Hepatocyte (in vitro differentiated cells): ENCODE results near the gene NSF.

Source experiments
- CTCF ChIP-seq: fragments of 200-600 bp; sonication (generic); IDR thresholded peaks from 2 replicates; pipeline ENCODE4 v1.5.1; 2016; ENCODE audit warnings: antibody characterized with exemption, mild to moderate bottlenecking; ENCODE audit not compliant: poor library complexity
- EZH2 ChIP-seq: fragments of 200-600 bp; sonication (generic); IDR thresholded peaks from 2 replicates; pipeline ENCODE4 v1.6.1; 2016; ENCODE audit warnings: antibody characterized with exemption, mild to moderate bottlenecking, borderline replicate concordance

DNA sequence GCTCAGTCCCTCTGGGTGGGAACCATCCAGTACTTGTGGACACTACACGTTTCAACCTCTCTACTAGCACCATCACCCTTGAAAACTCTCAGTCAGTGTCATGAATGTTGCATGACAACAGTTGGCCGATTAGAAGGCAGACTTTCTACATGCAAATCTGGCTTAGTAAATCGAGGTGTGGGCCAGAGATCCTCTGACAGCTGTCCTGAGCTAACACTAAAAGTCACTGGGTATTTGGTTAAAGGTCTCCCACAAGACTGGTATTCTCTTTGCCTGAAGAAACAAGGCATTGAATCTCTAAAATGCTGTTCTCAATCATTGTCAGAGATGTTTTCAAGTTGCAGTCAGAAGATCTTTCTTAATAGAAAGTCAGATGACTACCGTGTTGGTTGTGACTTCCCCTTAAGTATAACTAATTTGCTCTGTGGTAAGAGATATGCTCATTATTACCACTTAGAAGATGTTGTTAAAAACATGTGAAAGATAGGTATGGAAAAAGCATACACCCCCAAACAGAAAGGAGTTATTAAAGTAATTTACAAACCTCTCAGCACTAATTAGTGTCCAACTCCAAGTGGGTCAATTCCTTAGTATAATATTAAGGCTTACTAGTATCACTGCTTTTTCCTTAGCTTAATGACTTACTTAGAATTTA, 165.7 kb downstream of the NSF start:
- TF ChIP-seq CTCF (no peak), EZH2 (no peak)
